ENCODE measurements around the gene CXCL3. TPM values are rescaled to one million over a fixed set of nuclear protein-coding genes. Genes with fewer than 3 reads are reported as not detected.

CXCL3 gene
- total RNA-seq, 5 donors from 2014 or later (not counting 1 experiment from before 2014, with no cell fraction given) = 0.32 to 0.35 TPM; not detected in 3

DNA sequence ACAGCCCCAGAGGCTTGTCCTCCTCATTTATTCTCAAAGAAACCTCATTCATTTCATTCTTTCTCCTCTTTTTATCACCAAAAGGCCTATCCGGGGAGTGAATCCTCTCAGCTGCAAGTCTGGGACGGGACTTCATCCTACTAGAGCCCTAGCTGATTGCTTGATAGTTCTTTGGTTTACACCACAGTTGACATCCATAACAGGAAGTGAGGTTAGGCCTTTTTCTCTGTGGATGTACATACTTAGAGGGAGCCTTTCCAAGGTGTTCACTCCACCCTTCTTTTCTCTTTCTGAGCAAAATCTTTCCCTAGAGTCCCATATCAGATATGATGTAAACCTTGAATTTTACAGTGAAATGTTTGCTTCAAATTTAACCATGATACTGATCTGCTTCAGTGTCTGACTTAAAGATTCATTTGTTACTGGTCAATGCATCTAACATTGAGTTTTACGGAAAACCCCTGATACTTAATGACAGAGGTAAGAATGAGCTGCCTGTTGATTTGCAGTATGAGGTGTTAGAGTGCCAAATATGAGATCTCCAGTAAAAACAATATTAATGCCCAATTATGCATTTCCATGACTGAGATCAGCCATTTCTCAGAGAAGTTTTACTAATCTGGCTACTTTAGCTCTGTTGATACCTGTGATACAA is 23.2 kb downstream of the CXCL3 start:
- no peaks in the 10 kb centered on the region for H3K27me3 ChIP-seq (replicated peaks in 1 of 2; ENCODE audit: control insufficient read depth in 2 of 2, extremely low read depth in 1 of 2, insufficient read depth in 2 of 2, low read length in 1 of 2)
- no peaks in the 10 kb centered on the region for H3K36me3 ChIP-seq (ENCODE audit: control insufficient read depth in 2 of 2, extremely low read depth in 1 of 2, insufficient read depth in 1 of 2, low read length in 1 of 2)
- Mint-ChIP-seq H3K9me3 (peaks cover 0 to 4% (median 0%) of the 10 kb centered on the region in 3 donors), H3K4me3 (no peak overlapping the region), H3K4me1 (peaks cover 0 to 7% (median 3%) of the 10 kb centered on the region in 3 donors), H3K27me3 (no peaks in the 10 kb centered on the region), H3K27ac (no peak overlapping the region), H3K36me3 (no peaks in the 10 kb centered on the region)
- H3K4me1 ChIP-seq (ENCODE audit: control insufficient read depth in 1 of 2, extremely low read depth in 1 of 2, insufficient read depth in 2 of 2, low read length in 2 of 2) = peaks cover 0 to 13% of the 10 kb centered on the region in 2 experiments
- H3K4me3 ChIP-seq (ENCODE audit: control insufficient read depth in 1 of 2, extremely low read depth in 1 of 2, low read length in 1 of 2) = no peak overlapping the region
- no peak overlapping the region for H3K27ac ChIP-seq (ENCODE audit: low read length)
- CTCF ChIA-PET = interaction anchor here in 1 of 2 donors (1.3 kb wide), 1 partner anchor 24 kb away, joined by 3 read pairs; no protein-coding TSS in a partner anchor
- POLR2A ChIA-PET = no interaction called here
- WGBS (ENCODE audit: insufficient coverage) = no CpG with 5 or more reads among the region's 3 CpGs
- H3K9me3 ChIP-seq = no peaks in the 10 kb centered on the region
- no peak for ATAC-seq (replicated peaks in 1 of 4)
- no peak for DNase-seq

DNA sequence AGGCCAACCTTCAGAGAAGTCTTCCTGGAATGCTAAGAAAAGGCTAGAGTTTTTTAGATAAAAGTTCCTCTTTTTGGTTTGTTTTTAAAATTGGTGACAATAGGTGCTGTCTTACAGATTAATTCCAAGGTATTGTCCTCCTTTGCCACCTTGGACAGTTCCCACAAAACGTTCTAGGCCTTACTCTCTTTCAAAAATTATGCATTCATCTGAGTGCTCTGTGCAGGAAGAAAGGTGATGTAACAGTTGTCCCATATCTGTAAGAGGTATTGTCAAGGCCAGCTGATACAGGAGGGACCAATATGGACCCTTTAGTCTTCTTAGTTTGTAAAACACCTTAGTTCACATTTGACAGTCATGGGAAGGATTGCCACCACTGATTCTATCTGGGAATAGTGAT is 24.2 kb downstream of the CXCL3 start:
- H3K36me3 Mint-ChIP-seq = no peaks in the 10 kb centered on the region
- no peak for DNase-seq
- POLR2A ChIA-PET = no interaction called here

DNA sequence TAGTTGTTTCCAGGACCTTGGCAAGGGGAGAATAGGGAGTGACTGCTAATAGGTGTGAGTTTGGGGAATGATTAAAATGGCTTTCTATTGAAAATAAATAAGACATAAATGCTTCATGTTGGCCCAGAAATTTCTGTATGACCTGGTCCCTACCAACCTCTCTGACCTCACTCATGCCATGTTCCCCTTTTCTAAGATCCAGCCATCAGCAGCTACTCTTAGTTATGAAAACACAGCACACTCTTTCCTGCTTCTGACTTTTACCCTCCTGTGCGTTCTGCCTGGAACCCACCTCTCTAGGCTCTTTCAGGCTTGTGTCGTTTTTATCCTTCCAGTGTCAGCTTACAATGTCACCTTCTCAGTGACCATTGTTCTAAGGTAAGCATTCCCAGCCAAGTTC is 25.2 kb downstream of the CXCL3 start:
- Histone ChIP-seq H3K27me3 (replicated peaks in 1 of 2; ENCODE audit: control insufficient read depth in 2 of 2, extremely low read depth in 1 of 2, insufficient read depth in 2 of 2, low read length in 1 of 2) (no peaks in the 10 kb centered on the region), H3K4me3 (ENCODE audit: control insufficient read depth in 1 of 2, extremely low read depth in 1 of 2, low read length in 1 of 2) (no peak overlapping the region), H3K9me3 (no peaks in the 10 kb centered on the region), H3K4me1 (ENCODE audit: control insufficient read depth in 1 of 2, extremely low read depth in 1 of 2, insufficient read depth in 2 of 2, low read length in 2 of 2) (peaks cover 0 to 13% of the 10 kb centered on the region in 2 experiments), H3K27ac (ENCODE audit: low read length) (no peak overlapping the region), H3K36me3 (ENCODE audit: control insufficient read depth in 2 of 2, extremely low read depth in 1 of 2, insufficient read depth in 1 of 2, low read length in 1 of 2) (no peaks in the 10 kb centered on the region)
- no peaks in the 10 kb centered on the region for H3K36me3 Mint-ChIP-seq
- no peak for ATAC-seq (replicated peaks in 1 of 4)
- H3K27ac Mint-ChIP-seq = no peak overlapping the region
- H3K27me3 Mint-ChIP-seq = no peaks in the 10 kb centered on the region
- CTCF ChIA-PET = no interaction called here
- WGBS (ENCODE audit: insufficient coverage) = 48% methylated on average over 2 of the region's 2 CpGs
- POLR2A ChIA-PET = no interaction called here
- H3K9me3 Mint-ChIP-seq = peaks cover 0 to 4% (median 0%) of the 10 kb centered on the region in 3 donors
- H3K4me3 Mint-ChIP-seq = no peak overlapping the region
- no peak for DNase-seq
- peaks cover 0 to 7% (median 0%) of the 10 kb centered on the region in 3 donors for H3K4me1 Mint-ChIP-seq

More for the DNA sequence above, 24.2 kb downstream of the CXCL3 start:
- no peak for ATAC-seq (replicated peaks in 1 of 4)
- Histone ChIP-seq H3K27ac (ENCODE audit: low read length) (no peak overlapping the region), H3K27me3 (replicated peaks in 1 of 2; ENCODE audit: control insufficient read depth in 2 of 2, extremely low read depth in 1 of 2, insufficient read depth in 2 of 2, low read length in 1 of 2) (no peaks in the 10 kb centered on the region), H3K4me3 (ENCODE audit: control insufficient read depth in 1 of 2, extremely low read depth in 1 of 2, low read length in 1 of 2) (no peak overlapping the region), H3K4me1 (ENCODE audit: control insufficient read depth in 1 of 2, extremely low read depth in 1 of 2, insufficient read depth in 2 of 2, low read length in 2 of 2) (peaks cover 0 to 13% of the 10 kb centered on the region in 2 experiments), H3K9me3 (no peaks in the 10 kb centered on the region), H3K36me3 (ENCODE audit: control insufficient read depth in 2 of 2, extremely low read depth in 1 of 2, insufficient read depth in 1 of 2, low read length in 1 of 2) (no peaks in the 10 kb centered on the region)
- WGBS (ENCODE audit: insufficient coverage) = no CpG with 5 or more reads among the region's 1 CpG
- Mint-ChIP-seq H3K27me3 (no peaks in the 10 kb centered on the region), H3K4me3 (no peak overlapping the region), H3K4me1 (peaks cover 0 to 7% (median 3%) of the 10 kb centered on the region in 3 donors), H3K9me3 (peaks cover 0 to 4% (median 0%) of the 10 kb centered on the region in 3 donors), H3K27ac (no peak overlapping the region)
- CTCF ChIA-PET = no interaction called here

DNA sequence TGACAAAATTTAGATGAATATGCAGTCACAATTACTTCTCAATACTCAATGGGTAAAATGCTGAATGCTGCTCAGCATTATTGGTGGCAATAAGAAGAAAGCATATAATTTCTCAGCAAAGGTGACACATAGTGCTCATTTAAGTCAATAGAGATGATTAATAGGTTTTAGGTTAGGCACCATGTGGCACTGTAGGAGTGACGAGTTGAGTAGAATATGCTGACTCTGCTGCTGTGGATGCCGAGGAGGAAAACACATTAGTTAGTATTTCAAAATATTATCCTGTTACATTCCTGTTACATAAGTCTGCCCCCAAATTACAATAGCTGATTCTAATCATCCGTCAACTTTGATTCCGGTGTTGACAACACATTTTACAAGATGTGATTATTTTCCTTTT is 26.4 kb downstream of the CXCL3 start:
- Mint-ChIP-seq H3K9me3 (peaks cover 0 to 4% (median 0%) of the 10 kb centered on the region in 3 donors), H3K27ac (no peak overlapping the region), H3K27me3 (no peaks in the 10 kb centered on the region), H3K4me1 (peaks cover 0 to 7% (median 0%) of the 10 kb centered on the region in 3 donors), H3K36me3 (no peaks in the 10 kb centered on the region), H3K4me3 (no peak overlapping the region)
- CTCF ChIA-PET = no interaction called here
- POLR2A ChIA-PET = no interaction called here
- DNase-seq (no peak), ATAC-seq (replicated peaks in 1 of 4) (no peak)
- H3K9me3 ChIP-seq = no peaks in the 10 kb centered on the region
- 100% methylated on average over 2 of the region's 4 CpGs for WGBS (ENCODE audit: insufficient coverage)
- no peaks in the 10 kb centered on the region for H3K36me3 ChIP-seq (ENCODE audit: control insufficient read depth in 2 of 2, extremely low read depth in 1 of 2, insufficient read depth in 1 of 2, low read length in 1 of 2)
- no peak overlapping the region for H3K27ac ChIP-seq (ENCODE audit: low read length)
- peaks cover 0 to 13% of the 10 kb centered on the region in 2 experiments for H3K4me1 ChIP-seq (ENCODE audit: control insufficient read depth in 1 of 2, extremely low read depth in 1 of 2, insufficient read depth in 2 of 2, low read length in 2 of 2)
- H3K4me3 ChIP-seq (ENCODE audit: control insufficient read depth in 1 of 2, extremely low read depth in 1 of 2, low read length in 1 of 2) = no peak overlapping the region
- no peaks in the 10 kb centered on the region for H3K27me3 ChIP-seq (replicated peaks in 1 of 2; ENCODE audit: control insufficient read depth in 2 of 2, extremely low read depth in 1 of 2, insufficient read depth in 2 of 2, low read length in 1 of 2)

DNA sequence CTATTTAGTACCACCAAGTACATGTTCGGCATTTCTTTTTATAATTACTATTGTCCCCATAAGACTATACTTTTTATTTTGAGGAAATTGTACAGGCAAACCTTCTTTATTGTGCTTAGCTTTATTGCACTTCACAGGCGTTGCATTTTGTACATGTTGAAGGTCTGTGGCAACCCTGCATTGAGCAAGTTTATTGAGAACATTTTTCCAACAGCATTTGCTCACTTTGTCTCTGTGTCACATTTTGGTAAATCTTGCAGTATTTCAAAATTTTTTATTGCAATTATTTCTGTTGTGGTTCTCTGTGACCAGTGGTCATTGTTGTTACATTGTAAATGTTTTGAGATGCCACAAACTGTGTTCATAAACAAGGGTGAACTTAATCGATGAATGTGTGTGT is 29.2 kb downstream of the CXCL3 start:
- Histone ChIP-seq H3K4me3 (ENCODE audit: control insufficient read depth in 1 of 2, extremely low read depth in 1 of 2, low read length in 1 of 2) (no peak overlapping the region), H3K36me3 (ENCODE audit: control insufficient read depth in 2 of 2, extremely low read depth in 1 of 2, insufficient read depth in 1 of 2, low read length in 1 of 2) (no peaks in the 10 kb centered on the region), H3K27me3 (replicated peaks in 1 of 2; ENCODE audit: control insufficient read depth in 2 of 2, extremely low read depth in 1 of 2, insufficient read depth in 2 of 2, low read length in 1 of 2) (no peaks in the 10 kb centered on the region), H3K4me1 (ENCODE audit: control insufficient read depth in 1 of 2, extremely low read depth in 1 of 2, insufficient read depth in 2 of 2, low read length in 2 of 2) (no peaks in the 10 kb centered on the region), H3K9me3 (no peaks in the 10 kb centered on the region), H3K27ac (ENCODE audit: low read length) (no peak overlapping the region)
- ChIA-PET CTCF (no interaction called here), POLR2A (interaction anchor here in 1 of 2 donors (0.6 kb wide), 1 partner anchor 57 kb away, joined by 3 read pairs; no protein-coding TSS in a partner anchor)
- no peak for DNase-seq
- ATAC-seq (replicated peaks in 1 of 4) = no peak
- Mint-ChIP-seq H3K27ac (no peak overlapping the region), H3K4me1 (no peaks in the 10 kb centered on the region), H3K4me3 (no peak overlapping the region), H3K36me3 (no peaks in the 10 kb centered on the region), H3K27me3 (no peaks in the 10 kb centered on the region), H3K9me3 (no peaks in the 10 kb centered on the region)
- no CpG with 5 or more reads among the region's 3 CpGs for WGBS (ENCODE audit: insufficient coverage)

DNA sequence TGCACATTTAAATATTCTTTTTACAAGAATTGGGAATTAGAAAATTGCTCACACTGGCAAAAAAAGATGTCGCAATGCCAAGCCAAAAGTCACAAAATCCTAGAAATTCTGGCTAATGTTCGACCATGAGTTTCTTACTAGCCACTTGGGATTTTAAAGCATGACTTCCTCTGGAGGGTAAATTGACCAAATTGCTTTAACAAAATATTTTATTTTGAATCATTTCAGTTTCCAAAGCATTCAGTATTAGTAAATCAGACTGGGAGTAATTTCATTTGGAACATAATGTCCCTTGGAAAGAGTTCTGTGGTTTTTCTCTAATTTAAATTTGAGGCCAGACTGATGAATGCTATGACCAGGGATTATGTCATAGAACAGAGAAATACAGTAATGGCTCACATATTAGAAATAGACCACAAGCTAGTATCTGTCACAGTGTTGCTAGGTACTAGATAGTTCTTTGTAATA is 32.4 kb downstream of the CXCL3 start:
- POLR2A ChIA-PET = no interaction called here
- H3K27ac Mint-ChIP-seq = no peak overlapping the region
- H3K27me3 ChIP-seq (replicated peaks in 1 of 2; ENCODE audit: control insufficient read depth in 2 of 2, extremely low read depth in 1 of 2, insufficient read depth in 2 of 2, low read length in 1 of 2) = no peaks in the 10 kb centered on the region
- H3K4me1 ChIP-seq (ENCODE audit: control insufficient read depth in 1 of 2, extremely low read depth in 1 of 2, insufficient read depth in 2 of 2, low read length in 2 of 2) = no peaks in the 10 kb centered on the region
- DNase-seq (no peak), ATAC-seq (replicated peaks in 1 of 4) (no peak)
- H3K4me3 Mint-ChIP-seq = no peak overlapping the region
- no peaks in the 10 kb centered on the region for H3K9me3 Mint-ChIP-seq
- no peaks in the 10 kb centered on the region for H3K4me1 Mint-ChIP-seq
- no peaks in the 10 kb centered on the region for H3K27me3 Mint-ChIP-seq
- H3K4me3 ChIP-seq (ENCODE audit: control insufficient read depth in 1 of 2, extremely low read depth in 1 of 2, low read length in 1 of 2) = no peak overlapping the region
- no CpG with 5 or more reads among the region's 2 CpGs for WGBS (ENCODE audit: insufficient coverage)
- H3K36me3 ChIP-seq (ENCODE audit: control insufficient read depth in 2 of 2, extremely low read depth in 1 of 2, insufficient read depth in 1 of 2, low read length in 1 of 2) = no peaks in the 10 kb centered on the region
- CTCF ChIA-PET = no interaction called here
- H3K9me3 ChIP-seq = no peaks in the 10 kb centered on the region
- H3K27ac ChIP-seq (ENCODE audit: low read length) = no peak overlapping the region
- H3K36me3 Mint-ChIP-seq = no peaks in the 10 kb centered on the region

All from T-cell (primary cell).